Neural crest cell (in vitro differentiated cells): ENCODE measurements around the gene SPTY2D1. TPM values are rescaled to one million over a fixed set of nuclear protein-coding genes. Genes with fewer than 3 reads are reported as not detected.

Experiments
- DNase-seq: peaks from one replicate; pipeline ENCODE4 v3.0.0; 2021; ENCODE audit warnings: low read depth, mixed read lengths, low spot score
- H3K27ac Mint-ChIP-seq: one replicate; pipeline ENCODE4 v1.8.0; 2021; ENCODE audit warnings: mild to moderate bottlenecking, mixed read lengths; ENCODE audit not compliant: unreplicated experiment
- H3K27me3 Mint-ChIP-seq: 2 replicates; pipeline ENCODE4 v1.8.0; 2021; ENCODE audit warnings: low read depth, mild to moderate bottlenecking, mixed read lengths
- H3K36me3 Mint-ChIP-seq: 2 replicates; pipeline ENCODE4 v1.8.0; 2021; ENCODE audit warnings: low read depth, mild to moderate bottlenecking, mixed read lengths
- H3K4me1 Mint-ChIP-seq: 2 replicates; pipeline ENCODE4 v1.8.0; 2021; ENCODE audit warnings: mixed read lengths
- H3K4me3 Mint-ChIP-seq: one replicate; pipeline ENCODE4 v1.8.0; 2021; ENCODE audit warnings: mild to moderate bottlenecking, mixed read lengths
- H3K9me3 Mint-ChIP-seq: 2 replicates; pipeline ENCODE4 v1.8.0; 2021; ENCODE audit warnings: mixed read lengths
- CTCF ChIP-seq: fragments of 200-600 bp; sonication (generic); conservative IDR thresholded peaks from 2 replicates; pipeline ENCODE4 v1.5.0; 2021; ENCODE audit warnings: antibody characterized with exemption, mild to moderate bottlenecking
- total RNA-seq: library from RNA; stranded (reverse); gene quantifications from 2 replicates; pipeline ENCODE4 v1.2.1, GENCODE V29; 2021

The SPTY2D1 gene
- total RNA-seq, 1 donor from 2014 or later, result 15.7 TPM

- Mint-ChIP-seq H3K36me3 (peaks cover 2% of the 10 kb centered on the region), H3K4me1 (no peaks in the 10 kb centered on the region), H3K27me3 (no peaks in the 10 kb centered on the region), H3K9me3 (peaks cover 2% of the 10 kb centered on the region), H3K4me3 (no peak overlapping the region), H3K27ac (no peak overlapping the region)
- DNase-seq, result no peak
- TF ChIP-seq CTCF, result no peak
These were observed 10.0 kb downstream of the SPTY2D1 start for GRCh38 chr11:18624161-18624560.

GRCh38 chr11:18623707-18624106, 10.4 kb downstream of the SPTY2D1 start:
- TF ChIP-seq CTCF, result no peak
- Mint-ChIP-seq H3K9me3 (peaks cover 2% of the 10 kb centered on the region), H3K36me3 (peaks cover 2% of the 10 kb centered on the region), H3K4me3 (no peak overlapping the region), H3K27me3 (no peaks in the 10 kb centered on the region), H3K27ac (no peak overlapping the region), H3K4me1 (no peaks in the 10 kb centered on the region)
- DNase-seq, result no peak

- H3K9me3 Mint-ChIP-seq, result no peaks in the 10 kb centered on the region
- no peaks in the 10 kb centered on the region for H3K4me1 Mint-ChIP-seq
- H3K4me3 Mint-ChIP-seq, result no peak overlapping the region
- no peak for TF ChIP-seq CTCF
- DNase-seq, result no peak
- no peaks in the 10 kb centered on the region for H3K27me3 Mint-ChIP-seq
- H3K36me3 Mint-ChIP-seq, result peaks cover 5% of the 10 kb centered on the region
- H3K27ac Mint-ChIP-seq, result no peak overlapping the region
These were observed 15.7 kb downstream of the SPTY2D1 start for GRCh38 chr11:18618342-18619025.

GRCh38 chr11:18617688-18618341, 16.3 kb downstream of the SPTY2D1 start:
- Mint-ChIP-seq H3K27me3 (no peaks in the 10 kb centered on the region), H3K9me3 (no peaks in the 10 kb centered on the region), H3K36me3 (peaks cover 10% of the 10 kb centered on the region), H3K4me1 (no peaks in the 10 kb centered on the region), H3K4me3 (no peak overlapping the region), H3K27ac (no peak overlapping the region)
- DNase-seq, result no peak
- TF ChIP-seq CTCF, result no peak

- no peaks in the 10 kb centered on the region for H3K4me1 Mint-ChIP-seq
- no peaks in the 10 kb centered on the region for H3K27me3 Mint-ChIP-seq
- no peaks in the 10 kb centered on the region for H3K9me3 Mint-ChIP-seq
These were observed 18.3 kb downstream of the SPTY2D1 start for GRCh38 chr11:18615628-18616392.

More at GRCh38 chr11:18615628-18616392, 18.3 kb downstream of the SPTY2D1 start:
- Mint-ChIP-seq H3K36me3 (peaks cover 10% of the 10 kb centered on the region), H3K27ac (no peak overlapping the region), H3K4me3 (no peak overlapping the region)
- no peak for DNase-seq
- no peak for TF ChIP-seq CTCF
